Karpas-422 (cell line): ENCODE results near the gene DTNA. TPM values are rescaled to one million over a fixed set of nuclear protein-coding genes. Genes with fewer than 3 reads are reported as not detected.

Source experiments
- DNase-seq: peaks from one replicate; pipeline ENCODE4 v3.0.0-alpha.2; 2015
- H2AFZ ChIP-seq: fragments of 200-600 bp; sonication (generic); 2 replicates; pipeline ENCODE4 v1.6.1; 2014; ENCODE audit warnings: antibody characterized with exemption, low read length, mixed read lengths
- H3K27ac ChIP-seq: fragments of 200-600 bp; sonication (generic); 2 replicates; pipeline ENCODE4 v1.5.1; 2014; ENCODE audit warnings: mild to moderate bottlenecking, low read length, moderate library complexity
- H3K27me3 ChIP-seq: fragments of 200-600 bp; sonication (generic); 2 replicates; pipeline ENCODE4 v1.6.1; 2014; ENCODE audit warnings: low read length, mixed read lengths
- H3K36me3 ChIP-seq: fragments of 200-600 bp; sonication (generic); 2 replicates; pipeline ENCODE4 v1.6.1; 2014; ENCODE audit warnings: low read length, mixed read lengths; ENCODE audit not compliant: insufficient read depth
- H3K4me1 ChIP-seq: fragments of 200-600 bp; sonication (generic); 2 replicates; pipeline ENCODE4 v1.6.1; 2014; ENCODE audit warnings: mild to moderate bottlenecking, low read length, mixed read lengths
- H3K4me2 ChIP-seq: fragments of 200-600 bp; sonication (generic); 2 replicates; pipeline ENCODE4 v1.6.1; 2014; ENCODE audit warnings: low read length, low read depth, mild to moderate bottlenecking; ENCODE audit not compliant: poor library complexity, severe bottlenecking
- H3K4me3 ChIP-seq: fragments of 200-600 bp; sonication (generic); 2 replicates; pipeline ENCODE4 v1.5.1; 2014; ENCODE audit warnings: mild to moderate bottlenecking, antibody characterized with exemption, low read length, mixed read lengths
- H3K79me2 ChIP-seq: fragments of 200-600 bp; sonication (generic); 2 replicates; pipeline ENCODE4 v1.6.1; 2014; ENCODE audit warnings: mild to moderate bottlenecking, low read length, mixed read lengths
- H3K9ac ChIP-seq: fragments of 200-600 bp; sonication (generic); 2 replicates; pipeline ENCODE4 v1.6.0; 2014; ENCODE audit warnings: low read length
- H3K9me2 ChIP-seq: fragments of 200-600 bp; sonication (generic), shearing (Covaris generic); replicated peaks from 2 replicates; pipeline ENCODE4 v1.6.0; 2014; ENCODE audit warnings: mild to moderate bottlenecking, low read length, moderate library complexity; ENCODE audit not compliant: insufficient read depth
- H3K9me3 ChIP-seq: fragments of 300-700, 200-600 bp; sonication (generic); 2 replicates; pipeline ENCODE4 v1.6.1; 2014; ENCODE audit warnings: low read length, mixed read lengths
- H4K20me1 ChIP-seq: fragments of 200-600 bp; sonication (generic); 2 replicates; pipeline ENCODE4 v1.6.1; 2014; ENCODE audit warnings: mild to moderate bottlenecking, antibody characterized with exemption, low read length, low read depth; ENCODE audit not compliant: insufficient read depth
- total RNA-seq: library from RNA; depleted of rRNA; stranded (reverse); fragments of >200 nt; shearing (Covaris generic); gene quantifications from 2 replicates; pipeline ENCODE4 v1.2.3, GENCODE V29; 2014; ENCODE audit warnings: low replicate concordance

DTNA gene
- total RNA-seq, 1 experiment from 2014 or later = not detected

GRCh38 chr18:34696671-34697070 lies 13.4 kb upstream of the DTNA start:
- no peaks in the 10 kb centered on the region for H3K79me2 ChIP-seq
- H3K9me2 ChIP-seq = no peaks in the 10 kb centered on the region
- H3K36me3 ChIP-seq = no peaks in the 10 kb centered on the region
- no peak overlapping the region for H3K4me2 ChIP-seq
- no peak overlapping the region for H3K27ac ChIP-seq
- H3K9me3 ChIP-seq = no peaks in the 10 kb centered on the region
- H2AFZ ChIP-seq = no peak overlapping the region
- no peak for DNase-seq
- H3K4me3 ChIP-seq = no peak overlapping the region
- no peak overlapping the region for H3K9ac ChIP-seq
- no peaks in the 10 kb centered on the region for H3K4me1 ChIP-seq
- no peaks in the 10 kb centered on the region for H4K20me1 ChIP-seq
- no peaks in the 10 kb centered on the region for H3K27me3 ChIP-seq

- no peaks in the 10 kb centered on the region for H3K4me1 ChIP-seq
- no peaks in the 10 kb centered on the region for H3K36me3 ChIP-seq
- no peak overlapping the region for H3K4me3 ChIP-seq
- H3K9me2 ChIP-seq = no peaks in the 10 kb centered on the region
- H3K79me2 ChIP-seq = no peaks in the 10 kb centered on the region
- H3K9ac ChIP-seq = no peak overlapping the region
- H3K4me2 ChIP-seq = no peak overlapping the region
- H3K9me3 ChIP-seq = no peaks in the 10 kb centered on the region
- no peak for DNase-seq
- no peaks in the 10 kb centered on the region for H3K27me3 ChIP-seq
- H3K27ac ChIP-seq = no peak overlapping the region
- H2AFZ ChIP-seq = no peak overlapping the region
- no peaks in the 10 kb centered on the region for H4K20me1 ChIP-seq
These were observed 12.9 kb upstream of the DTNA start for GRCh38 chr18:34697233-34697632.

- Histone ChIP-seq H3K4me3 (no peak overlapping the region), H3K4me1 (no peaks in the 10 kb centered on the region), H2AFZ (no peak overlapping the region; the same call in 1 of the 2 replicates), H4K20me1 (no peaks in the 10 kb centered on the region), H3K9me2 (no peaks in the 10 kb centered on the region), H3K27ac (no peak overlapping the region), H3K79me2 (no peaks in the 10 kb centered on the region), H3K9me3 (no peaks in the 10 kb centered on the region), H3K9ac (no peak overlapping the region), H3K36me3 (no peaks in the 10 kb centered on the region), H3K27me3 (no peaks in the 10 kb centered on the region), H3K4me2 (no peak overlapping the region)
- DNase-seq = no peak
These were observed 12.2 kb upstream of the DTNA start for GRCh38 chr18:34697891-34698290.

- Histone ChIP-seq H3K9me2 (no peaks in the 10 kb centered on the region), H3K9me3 (no peaks in the 10 kb centered on the region), H3K9ac (no peak overlapping the region), H3K79me2 (no peaks in the 10 kb centered on the region), H2AFZ (no peak overlapping the region), H3K4me2 (no peak overlapping the region), H3K36me3 (no peaks in the 10 kb centered on the region), H4K20me1 (0 out of 2 replicates have a peak, but pooled peaks cover 3% of the 10 kb centered on the region), H3K27ac (no peak overlapping the region), H3K4me1 (no peaks in the 10 kb centered on the region), H3K4me3 (no peak overlapping the region), H3K27me3 (no peaks in the 10 kb centered on the region)
- no peak for DNase-seq
These were observed 8.2 kb upstream of the DTNA start for GRCh38 chr18:34701911-34702310.

- H3K9me2 ChIP-seq = no peaks in the 10 kb centered on the region
- H3K36me3 ChIP-seq = no peaks in the 10 kb centered on the region
- no peak overlapping the region for H3K4me3 ChIP-seq
- H4K20me1 ChIP-seq = 0 out of 2 replicates have a peak, but pooled peaks cover 3% of the 10 kb centered on the region
- no peaks in the 10 kb centered on the region for H3K79me2 ChIP-seq
- H3K27ac ChIP-seq = no peak overlapping the region
- H3K4me1 ChIP-seq = 0 out of 2 replicates have a peak, but pooled peaks cover 2% of the 10 kb centered on the region
- no peaks in the 10 kb centered on the region for H3K27me3 ChIP-seq
- H2AFZ ChIP-seq = no peak overlapping the region
- H3K9me3 ChIP-seq = no peaks in the 10 kb centered on the region
- H3K9ac ChIP-seq = no peak overlapping the region
- H3K4me2 ChIP-seq = no peak overlapping the region
- no peak for DNase-seq
These were observed 7.3 kb upstream of the DTNA start for GRCh38 chr18:34702814-34703213.

GRCh38 chr18:34704074-34704473 lies 6.0 kb upstream of the DTNA start:
- H4K20me1 ChIP-seq = 0 out of 2 replicates have a peak, but pooled peaks cover 3% of the 10 kb centered on the region
- H3K27me3 ChIP-seq = no peaks in the 10 kb centered on the region
- H3K4me1 ChIP-seq = 0 out of 2 replicates have a peak, but pooled peaks cover 2% of the 10 kb centered on the region
- H3K79me2 ChIP-seq = no peaks in the 10 kb centered on the region
- no peak overlapping the region for H3K4me2 ChIP-seq
- H3K9me3 ChIP-seq = no peaks in the 10 kb centered on the region
- H2AFZ ChIP-seq = no peak overlapping the region
- H3K27ac ChIP-seq = no peak overlapping the region
- no peaks in the 10 kb centered on the region for H3K36me3 ChIP-seq
- no peaks in the 10 kb centered on the region for H3K9me2 ChIP-seq
- no peak overlapping the region for H3K9ac ChIP-seq
- no peak overlapping the region for H3K4me3 ChIP-seq
- DNase-seq = no peak

- H3K4me1 ChIP-seq = 0 out of 2 replicates have a peak, but pooled peaks cover 2% of the 10 kb centered on the region
- H3K27ac ChIP-seq = no peak overlapping the region
- H3K79me2 ChIP-seq = no peaks in the 10 kb centered on the region
- no peaks in the 10 kb centered on the region for H3K9me2 ChIP-seq
- no peaks in the 10 kb centered on the region for H3K9me3 ChIP-seq
- no peak for DNase-seq
- H3K27me3 ChIP-seq = no peaks in the 10 kb centered on the region
- no peak overlapping the region for H3K4me2 ChIP-seq
- no peaks in the 10 kb centered on the region for H3K36me3 ChIP-seq
- H2AFZ ChIP-seq = no peak overlapping the region
- H3K9ac ChIP-seq = no peak overlapping the region
- H3K4me3 ChIP-seq = no peak overlapping the region
- H4K20me1 ChIP-seq = 0 out of 2 replicates have a peak, but pooled peaks cover 3% of the 10 kb centered on the region
These were observed 5.3 kb upstream of the DTNA start for GRCh38 chr18:34704823-34705222.

GRCh38 chr18:34707670-34708069 lies 2.4 kb upstream of the DTNA start:
- Histone ChIP-seq H3K4me2 (no peak overlapping the region), H2AFZ (no peak overlapping the region), H3K36me3 (no peaks in the 10 kb centered on the region)

More at GRCh38 chr18:34707670-34708069, 2.4 kb upstream of the DTNA start:
- no peaks in the 10 kb centered on the region for H3K27me3 ChIP-seq
- no peaks in the 10 kb centered on the region for H3K9me2 ChIP-seq
- DNase-seq = no peak
- no peaks in the 10 kb centered on the region for H3K79me2 ChIP-seq
- H3K4me1 ChIP-seq = 0 out of 2 replicates have a peak, but pooled peaks cover 2% of the 10 kb centered on the region
- H3K9ac ChIP-seq = no peak overlapping the region
- no peak overlapping the region for H3K4me3 ChIP-seq
- no peak overlapping the region for H3K27ac ChIP-seq
- no peaks in the 10 kb centered on the region for H3K9me3 ChIP-seq
- H4K20me1 ChIP-seq = 0 out of 2 replicates have a peak, but pooled peaks cover 3% of the 10 kb centered on the region
